K562 (cell line): ENCODE results near the gene DNMT1. TPM values are rescaled to one million over a fixed set of nuclear protein-coding genes. Genes with fewer than 3 reads are reported as not detected.

Experiments
- AFF4 ChIP-seq: sonication (generic); formaldehyde crosslinking; IDR thresholded peaks from 2 replicates; pipeline ENCODE4 v1.8.0; 2023; ENCODE audit warnings: mild to moderate bottlenecking, missing genetic modification reagents
- ATF3 ChIP-seq, 2 experiments: fragments of 450-650 bp in 1 of 2; sonication (generic) in 1 of 2; formaldehyde crosslinking in 1 of 2; IDR thresholded peaks in 1 of 2; conservative IDR thresholded peaks in 1 of 2; 2 replicates each; pipeline versions ENCODE4 v1.6.1 to v1.8.1; 2016 to 2023; ENCODE audit warnings: mild to moderate bottlenecking in 2 of 2, moderate library complexity in 2 of 2, inconsistent platforms in 1 of 2, missing genetic modification reagents in 1 of 2
- E2F3 ChIP-seq: fragments of 250-450 bp; sonication (Bioruptor Pico); IDR thresholded peaks from 2 replicates; pipeline ENCODE4 v1.4.0; 2020; ENCODE audit warnings: mild to moderate bottlenecking
- SIRT6 ChIP-seq: IDR thresholded peaks from one replicate; pipeline ENCODE4 v1.6.1; 2012; ENCODE audit warnings: low read depth, mild to moderate bottlenecking, control low read depth, inconsistent platforms, low read length, moderate library complexity
- SRSF3 ChIP-seq: fragments of 200-400 bp; formaldehyde crosslinking; IDR thresholded peaks from 2 replicates; pipeline ENCODE4 v1.6.1; 2016; ENCODE audit warnings: mild to moderate bottlenecking, low read length, moderate library complexity; ENCODE audit not compliant: insufficient read depth
- STAT5A ChIP-seq: IDR thresholded peaks from 2 replicates; pipeline ENCODE4 v1.6.1; 2012; ENCODE audit warnings: low read length, inconsistent platforms, borderline replicate concordance
- TEAD1 ChIP-seq, 2 experiments: fragments of 450-650 bp in 1 of 2; sonication (generic) in 1 of 2; formaldehyde crosslinking; IDR thresholded peaks; 2 replicates each; pipeline versions ENCODE4 v1.4.0 to v1.8.0; 2020 to 2022; ENCODE audit warnings: mild to moderate bottlenecking in 2 of 2, missing genetic modification reagents in 1 of 2
- WHSC1 ChIP-seq: IDR thresholded peaks from one replicate; pipeline ENCODE4 v1.6.1; 2012; ENCODE audit warnings: low read length, control low read depth, inconsistent platforms
- ZNF551 ChIP-seq: fragments of 250-450 bp; sonication (Bioruptor Pico); IDR thresholded peaks from 2 replicates; pipeline ENCODE4 v1.5.0; 2021; ENCODE audit warnings: mild to moderate bottlenecking, moderate library complexity
- polyA plus RNA-seq, 8 experiments: library from polyadenylated mRNA; depleted of rRNA in 4 of 8; stranded (reverse) in 5 of 8; unstranded in 3 of 8; fragments of >200 nt; fragmentation: Nextera tagmentation in 2 of 8; fragmentation: Illumina TruSeq in 1 of 8; extraction: Ambion mirVana in 2 of 8; extraction: Trizol in 1 of 8; gene quantifications; 2 replicates each; pipeline versions ENCODE4 v1.2.1 to v1.2.3, GENCODE V29; 2011 to 2014; ENCODE audit warnings: inconsistent platforms in 1 of 8, missing spikeins in 1 of 8
- total RNA-seq, 7 experiments: library from RNA; depleted of rRNA in 6 of 7; stranded (reverse); fragments of >200 nt in 6 of 7; fragmentation: Illumina TruSeq in 2 of 7; extraction: Trizol in 2 of 7; gene quantifications; 2 replicates each; pipeline versions ENCODE4 v1.2.1 to v1.2.3, GENCODE V29; 2011 to 2021; ENCODE audit warnings: low replicate concordance in 1 of 7
- TF ChIP-seq, protein P1 (sequence below): fragments of 200-800 bp; sonication (Bioruptor generic); IDR thresholded peaks from 2 replicates; pipeline ENCODE4 v1.6.1; 2017; ENCODE audit warnings: missing genetic modification characterization, missing compliant biosample characterization
- TF ChIP-seq, protein P2 (sequence below): fragments of 450-650 bp; IDR thresholded peaks from 2 replicates; pipeline ENCODE4 v1.6.1; 2018; ENCODE audit not compliant: partially characterized antibody
- TF ChIP-seq, protein P3 (sequence below): fragments of 450-650 bp; formaldehyde crosslinking; IDR thresholded peaks from 2 replicates; pipeline ENCODE4 v1.4.0; 2020; ENCODE audit warnings: mild to moderate bottlenecking, moderate library complexity

DNMT1 gene
- total and polyA plus RNA-seq, 9 of the 15 experiments (the other 6 are each of a cell fraction or from before 2014, with no cell fraction given), result 80.1 to 271 (median 121) TPM

DNA sequence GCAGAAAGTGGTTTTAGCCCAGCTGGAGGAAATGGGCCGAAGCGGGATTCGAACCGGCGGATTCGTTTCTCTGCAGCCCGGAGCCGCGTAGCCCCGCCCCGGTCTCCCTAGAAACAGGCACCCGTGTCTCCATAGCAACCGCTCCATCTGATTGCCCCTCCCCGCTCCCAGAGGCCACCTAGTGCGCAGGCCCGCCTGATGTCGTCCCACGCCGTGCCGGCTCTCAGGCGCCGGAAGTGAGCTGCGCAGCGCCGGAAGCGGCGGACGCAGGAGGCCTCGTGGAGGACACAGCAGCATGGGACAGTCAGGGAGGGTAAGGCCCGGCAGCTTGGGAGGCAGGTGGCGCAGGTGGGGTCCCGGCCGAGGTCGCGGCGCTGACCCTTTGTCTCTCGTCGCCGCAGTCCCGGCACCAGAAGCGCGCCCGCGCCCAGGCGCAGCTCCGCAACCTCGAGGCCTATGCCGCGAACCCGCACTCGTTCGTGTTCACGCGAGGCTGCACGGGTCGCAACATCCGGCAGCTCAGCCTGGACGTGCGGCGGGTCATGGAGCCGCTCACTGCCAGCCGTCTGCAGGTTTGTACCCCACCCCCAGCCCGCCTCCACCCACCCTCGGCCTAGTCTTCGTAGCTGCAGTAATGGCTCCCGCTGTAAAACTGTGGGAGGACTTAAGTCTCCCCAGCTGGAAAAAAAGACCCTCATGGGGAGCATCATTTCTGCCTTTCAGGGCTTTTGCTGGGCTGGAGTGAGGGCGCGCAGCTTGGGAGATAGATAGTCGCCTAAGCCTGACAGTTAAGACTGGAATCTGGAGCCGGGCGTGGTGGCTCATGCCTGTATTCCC is 88.4 kb downstream of the DNMT1 start, which contains the start of gene PPAN (continued):
- TF ChIP-seq AFF4 (CRISPR knock-in tag) (0 out of 2 replicates have a peak, but pooled peaks have one; percentile 39), TEAD1 (CRISPR knock-in tag; IDR thresholded peaks at IDR 0.05) (no peak), WHSC1 (no peak), SIRT6 (no peak), STAT5A (no peak), ATF3 (IDR thresholded peaks at IDR 0.05) (no peak), ATF3 (CRISPR knock-in tag; conservative IDR thresholded peaks at IDR 0.05) (no peak), ZNF551 (CRISPR knock-in tag) (no peak), E2F3 (CRISPR knock-in tag) (no peak), SRSF3 (no peak)
- TF ChIP-seq, protein P1, sequence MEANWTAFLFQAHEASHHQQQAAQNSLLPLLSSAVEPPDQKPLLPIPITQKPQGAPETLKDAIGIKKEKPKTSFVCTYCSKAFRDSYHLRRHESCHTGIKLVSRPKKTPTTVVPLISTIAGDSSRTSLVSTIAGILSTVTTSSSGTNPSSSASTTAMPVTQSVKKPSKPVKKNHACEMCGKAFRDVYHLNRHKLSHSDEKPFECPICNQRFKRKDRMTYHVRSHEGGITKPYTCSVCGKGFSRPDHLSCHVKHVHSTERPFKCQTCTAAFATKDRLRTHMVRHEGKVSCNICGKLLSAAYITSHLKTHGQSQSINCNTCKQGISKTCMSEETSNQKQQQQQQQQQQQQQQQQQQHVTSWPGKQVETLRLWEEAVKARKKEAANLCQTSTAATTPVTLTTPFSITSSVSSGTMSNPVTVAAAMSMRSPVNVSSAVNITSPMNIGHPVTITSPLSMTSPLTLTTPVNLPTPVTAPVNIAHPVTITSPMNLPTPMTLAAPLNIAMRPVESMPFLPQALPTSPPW (CRISPR knock-in tag), result peak; percentile 87
- TF ChIP-seq, protein P2, sequence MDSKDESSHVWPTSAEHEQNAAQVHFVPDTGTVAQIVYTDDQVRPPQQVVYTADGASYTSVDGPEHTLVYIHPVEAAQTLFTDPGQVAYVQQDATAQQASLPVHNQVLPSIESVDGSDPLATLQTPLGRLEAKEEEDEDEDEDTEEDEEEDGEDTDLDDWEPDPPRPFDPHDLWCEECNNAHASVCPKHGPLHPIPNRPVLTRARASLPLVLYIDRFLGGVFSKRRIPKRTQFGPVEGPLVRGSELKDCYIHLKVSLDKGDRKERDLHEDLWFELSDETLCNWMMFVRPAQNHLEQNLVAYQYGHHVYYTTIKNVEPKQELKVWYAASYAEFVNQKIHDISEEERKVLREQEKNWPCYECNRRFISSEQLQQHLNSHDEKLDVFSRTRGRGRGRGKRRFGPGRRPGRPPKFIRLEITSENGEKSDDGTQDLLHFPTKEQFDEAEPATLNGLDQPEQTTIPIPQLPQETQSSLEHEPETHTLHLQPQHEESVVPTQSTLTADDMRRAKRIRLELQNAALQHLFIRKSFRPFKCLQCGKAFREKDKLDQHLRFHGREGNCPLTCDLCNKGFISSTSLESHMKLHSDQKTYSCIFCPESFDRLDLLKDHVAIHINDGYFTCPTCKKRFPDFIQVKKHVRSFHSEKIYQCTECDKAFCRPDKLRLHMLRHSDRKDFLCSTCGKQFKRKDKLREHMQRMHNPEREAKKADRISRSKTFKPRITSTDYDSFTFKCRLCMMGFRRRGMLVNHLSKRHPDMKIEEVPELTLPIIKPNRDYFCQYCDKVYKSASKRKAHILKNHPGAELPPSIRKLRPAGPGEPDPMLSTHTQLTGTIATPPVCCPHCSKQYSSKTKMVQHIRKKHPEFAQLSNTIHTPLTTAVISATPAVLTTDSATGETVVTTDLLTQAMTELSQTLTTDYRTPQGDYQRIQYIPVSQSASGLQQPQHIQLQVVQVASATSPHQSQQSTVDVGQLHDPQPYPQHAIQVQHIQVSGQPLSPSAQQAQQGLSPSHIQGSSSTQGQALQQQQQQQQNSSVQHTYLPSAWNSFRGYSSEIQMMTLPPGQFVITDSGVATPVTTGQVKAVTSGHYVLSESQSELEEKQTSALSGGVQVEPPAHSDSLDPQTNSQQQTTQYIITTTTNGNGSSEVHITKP, result no peak
- TF ChIP-seq, protein P3, sequence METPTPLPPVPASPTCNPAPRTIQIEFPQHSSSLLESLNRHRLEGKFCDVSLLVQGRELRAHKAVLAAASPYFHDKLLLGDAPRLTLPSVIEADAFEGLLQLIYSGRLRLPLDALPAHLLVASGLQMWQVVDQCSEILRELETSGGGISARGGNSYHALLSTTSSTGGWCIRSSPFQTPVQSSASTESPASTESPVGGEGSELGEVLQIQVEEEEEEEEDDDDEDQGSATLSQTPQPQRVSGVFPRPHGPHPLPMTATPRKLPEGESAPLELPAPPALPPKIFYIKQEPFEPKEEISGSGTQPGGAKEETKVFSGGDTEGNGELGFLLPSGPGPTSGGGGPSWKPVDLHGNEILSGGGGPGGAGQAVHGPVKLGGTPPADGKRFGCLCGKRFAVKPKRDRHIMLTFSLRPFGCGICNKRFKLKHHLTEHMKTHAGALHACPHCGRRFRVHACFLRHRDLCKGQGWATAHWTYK (CRISPR knock-in tag), result no peak
